ENCODE measurements around the gene BCL2L2. TPM values are rescaled to one million over a fixed set of nuclear protein-coding genes. Genes with fewer than 3 reads are reported as not detected.

BCL2L2 gene
- total and polyA plus RNA-seq, 2 donors: 5.5 to 20.6 TPM

- Histone ChIP-seq H3K4me3 (ENCODE audit: low read length in 2 of 2) (no peak overlapping the region), H3K9me3 (ENCODE audit: control insufficient read depth in 2 of 2, insufficient read depth in 1 of 2, low read length in 1 of 2) (peaks cover 0 to 1% of the 10 kb centered on the region in 2 donors), H3K4me1 (ENCODE audit: control insufficient read depth in 2 of 2, insufficient read depth in 2 of 2, low read length in 2 of 2) (peaks cover 14 to 24% of the 10 kb centered on the region in 2 donors), H3K36me3 (ENCODE audit: control insufficient read depth in 2 of 2, insufficient read depth in 2 of 2, low read length in 1 of 2) (peaks cover 12 to 29% of the 10 kb centered on the region in 2 donors), H3K27ac (ENCODE audit: low read depth in 1 of 2, low read length in 1 of 2) (no peak overlapping the region), H3K27me3 (ENCODE audit: control insufficient read depth in 2 of 2, insufficient read depth in 1 of 2, low read length in 1 of 2) (no peaks in the 10 kb centered on the region)
- no peak for DNase-seq (ENCODE audit: low read depth in 6 of 9, low spot score in 9 of 9)
- WGBS: 98% methylated on average over 7 of the region's 7 CpGs
Observed at GRCh38 chr14:23297611-23298277, 8.9 kb upstream of the BCL2L2 start.

GRCh38 chr14:23299211-23299957 is 7.2 kb upstream of the BCL2L2 start:
- Histone ChIP-seq H3K36me3 (ENCODE audit: control insufficient read depth in 2 of 2, insufficient read depth in 2 of 2, low read length in 1 of 2) (peaks cover 12 to 29% of the 10 kb centered on the region in 2 donors), H3K4me3 (ENCODE audit: low read length in 2 of 2) (no peak overlapping the region), H3K27me3 (ENCODE audit: control insufficient read depth in 2 of 2, insufficient read depth in 1 of 2, low read length in 1 of 2) (no peaks in the 10 kb centered on the region), H3K4me1 (ENCODE audit: control insufficient read depth in 2 of 2, insufficient read depth in 2 of 2, low read length in 2 of 2) (peaks cover 14 to 31% of the 10 kb centered on the region in 2 donors), H3K9me3 (ENCODE audit: control insufficient read depth in 2 of 2, insufficient read depth in 1 of 2, low read length in 1 of 2) (peaks cover 0 to 1% of the 10 kb centered on the region in 2 donors), H3K27ac (ENCODE audit: low read depth in 1 of 2, low read length in 1 of 2) (no peak overlapping the region)
- peak in 3 of 9 donors; percentile 32 to 69 (median 35) for DNase-seq (ENCODE audit: low read depth in 6 of 9, low spot score in 9 of 9)
- WGBS: 96% methylated on average over 2 of the region's 2 CpGs

- H3K36me3 ChIP-seq (ENCODE audit: control insufficient read depth in 2 of 2, insufficient read depth in 2 of 2, low read length in 1 of 2): peaks cover 12 to 29% of the 10 kb centered on the region in 2 donors
- H3K27ac ChIP-seq (ENCODE audit: low read depth in 1 of 2, low read length in 1 of 2): peak overlapping the region; percentile 97 to 98
- WGBS: 71% methylated on average over 10 of the region's 10 CpGs
- H3K4me1 ChIP-seq (ENCODE audit: control insufficient read depth in 2 of 2, insufficient read depth in 2 of 2, low read length in 2 of 2): peaks cover 10 to 23% of the 10 kb centered on the region in 2 donors
- no peaks in the 10 kb centered on the region for H3K27me3 ChIP-seq (ENCODE audit: control insufficient read depth in 2 of 2, insufficient read depth in 1 of 2, low read length in 1 of 2)
- DNase-seq (ENCODE audit: low read depth in 6 of 9, low spot score in 9 of 9): no peak
- H3K4me3 ChIP-seq (ENCODE audit: low read length in 2 of 2): peak overlapping the region; percentile 67 to 86
- H3K9me3 ChIP-seq (ENCODE audit: control insufficient read depth in 2 of 2, insufficient read depth in 1 of 2, low read length in 1 of 2): peaks cover 0 to 1% of the 10 kb centered on the region in 2 donors
Observed at GRCh38 chr14:23299986-23300686, 6.5 kb upstream of the BCL2L2 start.

- 7% methylated on average over 13 of the region's 13 CpGs for WGBS
- Histone ChIP-seq H3K9me3 (ENCODE audit: control insufficient read depth in 2 of 2, insufficient read depth in 1 of 2, low read length in 1 of 2) (peaks cover 0 to 1% of the 10 kb centered on the region in 2 donors), H3K36me3 (ENCODE audit: control insufficient read depth in 2 of 2, insufficient read depth in 2 of 2, low read length in 1 of 2) (peaks cover 12 to 29% of the 10 kb centered on the region in 2 donors), H3K27ac (ENCODE audit: low read depth in 1 of 2, low read length in 1 of 2) (peak overlapping the region; percentile 97 to 98), H3K27me3 (ENCODE audit: control insufficient read depth in 2 of 2, insufficient read depth in 1 of 2, low read length in 1 of 2) (no peaks in the 10 kb centered on the region), H3K4me1 (ENCODE audit: control insufficient read depth in 2 of 2, insufficient read depth in 2 of 2, low read length in 2 of 2) (peaks cover 8 to 23% of the 10 kb centered on the region in 2 donors), H3K4me3 (ENCODE audit: low read length in 2 of 2) (peak overlapping the region; percentile 67 to 86)
- peak in 1 of 9 donors; percentile 13 for DNase-seq (ENCODE audit: low read depth in 6 of 9, low spot score in 9 of 9)
Observed at GRCh38 chr14:23300687-23301223, 5.9 kb upstream of the BCL2L2 start.

GRCh38 chr14:23301288-23301968 is 5.2 kb upstream of the BCL2L2 start:
- Histone ChIP-seq H3K36me3 (ENCODE audit: control insufficient read depth in 2 of 2, insufficient read depth in 2 of 2, low read length in 1 of 2) (peaks cover 12 to 25% of the 10 kb centered on the region in 2 donors), H3K27ac (ENCODE audit: low read depth in 1 of 2, low read length in 1 of 2) (peak overlapping the region; percentile 97 to 98), H3K4me3 (ENCODE audit: low read length in 2 of 2) (peak overlapping the region; percentile 67 to 86), H3K9me3 (ENCODE audit: control insufficient read depth in 2 of 2, insufficient read depth in 1 of 2, low read length in 1 of 2) (peaks cover 0 to 1% of the 10 kb centered on the region in 2 donors), H3K27me3 (ENCODE audit: control insufficient read depth in 2 of 2, insufficient read depth in 1 of 2, low read length in 1 of 2) (peaks cover 0 to 3% of the 10 kb centered on the region in 2 donors), H3K4me1 (ENCODE audit: control insufficient read depth in 2 of 2, insufficient read depth in 2 of 2, low read length in 2 of 2) (peaks cover 11 to 30% of the 10 kb centered on the region in 2 donors)
- under 1% methylated on average over 87 of the region's 87 CpGs for WGBS
- DNase-seq (ENCODE audit: low read depth in 6 of 9, low spot score in 9 of 9): peak; percentile 81 to 98 (median 95)

GRCh38 chr14:23301969-23302289 is 4.7 kb upstream of the BCL2L2 start:
- under 1% methylated on average over 25 of the region's 25 CpGs for WGBS
- H3K27ac ChIP-seq (ENCODE audit: low read depth in 1 of 2, low read length in 1 of 2): peak overlapping the region; percentile 97 to 98
- DNase-seq (ENCODE audit: low read depth in 6 of 9, low spot score in 9 of 9): no peak
- H3K36me3 ChIP-seq (ENCODE audit: control insufficient read depth in 2 of 2, insufficient read depth in 2 of 2, low read length in 1 of 2): peaks cover 12 to 24% of the 10 kb centered on the region in 2 donors
- peak overlapping the region; percentile 67 to 79 for H3K4me3 ChIP-seq (ENCODE audit: low read length in 2 of 2)
- peaks cover 0 to 8% of the 10 kb centered on the region in 2 donors for H3K27me3 ChIP-seq (ENCODE audit: control insufficient read depth in 2 of 2, insufficient read depth in 1 of 2, low read length in 1 of 2)
- H3K9me3 ChIP-seq (ENCODE audit: control insufficient read depth in 2 of 2, insufficient read depth in 1 of 2, low read length in 1 of 2): peaks cover 0 to 1% of the 10 kb centered on the region in 2 donors
- peaks cover 14 to 35% of the 10 kb centered on the region in 2 donors for H3K4me1 ChIP-seq (ENCODE audit: control insufficient read depth in 2 of 2, insufficient read depth in 2 of 2, low read length in 2 of 2)

GRCh38 chr14:23302290-23303225 is 4.1 kb upstream of the BCL2L2 start, which contains the start of gene PPP1R3E:
TSS of gene PPP1R3E (minus strand) at chr14:23302859. CDS start at chr14:23302576, 283 bp downstream.
- H3K36me3 ChIP-seq (ENCODE audit: control insufficient read depth in 2 of 2, insufficient read depth in 2 of 2, low read length in 1 of 2): peaks cover 9 to 17% of the 10 kb centered on the region in 2 donors
- H3K27ac ChIP-seq (ENCODE audit: low read depth in 1 of 2, low read length in 1 of 2): peak within 1 kb of the TSS; percentile 97 to 98
- peak in 7 of 9 donors; percentile 77 to 94 (median 85) for DNase-seq (ENCODE audit: low read depth in 6 of 9, low spot score in 9 of 9)
- peaks cover 0 to 1% of the 10 kb centered on the region in 2 donors for H3K9me3 ChIP-seq (ENCODE audit: control insufficient read depth in 2 of 2, insufficient read depth in 1 of 2, low read length in 1 of 2)
- H3K4me1 ChIP-seq (ENCODE audit: control insufficient read depth in 2 of 2, insufficient read depth in 2 of 2, low read length in 2 of 2): peaks cover 14 to 37% of the 10 kb centered on the region in 2 donors
- H3K27me3 ChIP-seq (ENCODE audit: control insufficient read depth in 2 of 2, insufficient read depth in 1 of 2, low read length in 1 of 2): peaks cover 0 to 9% of the 10 kb centered on the region in 2 donors
- WGBS: 2% methylated on average over 81 of the region's 81 CpGs
- peak within 1 kb of the TSS; percentile 67 to 79 for H3K4me3 ChIP-seq (ENCODE audit: low read length in 2 of 2)

All from thymus (tissue), 11 donors.